GM12892 (cell line): ENCODE data around the gene MRPS22.

ENCODE experiments used
- POLR2A ChIP-seq: IDR thresholded peaks from 2 replicates; pipeline ENCODE4 v1.6.1; 2011; ENCODE audit warnings: low read depth, low read length, control low read depth
- POLR2AphosphoS5 ChIP-seq: IDR thresholded peaks from 2 replicates; pipeline ENCODE4 v1.6.1; 2011; ENCODE audit warnings: low read depth, low read length, control low read depth
- TAF1 ChIP-seq: IDR thresholded peaks from 2 replicates; pipeline ENCODE4 v1.6.1; 2011; ENCODE audit warnings: low read depth, mild to moderate bottlenecking, control low read depth, low read length, borderline replicate concordance

DNA sequence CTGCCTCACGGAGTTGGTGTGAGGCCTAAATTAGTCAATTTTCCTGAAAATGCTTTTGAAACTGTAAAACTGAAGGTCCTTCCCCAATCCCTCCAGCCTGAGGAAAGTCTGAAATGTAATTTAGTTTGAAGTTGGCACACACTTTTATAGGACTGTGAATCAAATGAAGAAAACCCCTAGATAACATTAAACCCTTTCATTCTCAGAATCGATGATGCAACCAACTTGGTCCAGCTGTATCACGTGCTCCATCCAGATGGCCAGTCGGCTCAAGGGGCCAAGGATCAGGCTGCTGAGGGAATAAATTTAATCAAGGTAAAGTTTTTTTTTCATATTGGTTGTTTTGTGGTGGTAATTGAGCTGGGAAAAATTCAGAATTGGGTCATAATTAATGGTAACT is 11.7 kb downstream of the MRPS22 start:
- no peak for TF ChIP-seq POLR2AphosphoS5
- TF ChIP-seq POLR2A: no peak
- no peak for TF ChIP-seq TAF1
